ENCODE measurements around the gene LAMB4.

The LAMB4 gene

DNA sequence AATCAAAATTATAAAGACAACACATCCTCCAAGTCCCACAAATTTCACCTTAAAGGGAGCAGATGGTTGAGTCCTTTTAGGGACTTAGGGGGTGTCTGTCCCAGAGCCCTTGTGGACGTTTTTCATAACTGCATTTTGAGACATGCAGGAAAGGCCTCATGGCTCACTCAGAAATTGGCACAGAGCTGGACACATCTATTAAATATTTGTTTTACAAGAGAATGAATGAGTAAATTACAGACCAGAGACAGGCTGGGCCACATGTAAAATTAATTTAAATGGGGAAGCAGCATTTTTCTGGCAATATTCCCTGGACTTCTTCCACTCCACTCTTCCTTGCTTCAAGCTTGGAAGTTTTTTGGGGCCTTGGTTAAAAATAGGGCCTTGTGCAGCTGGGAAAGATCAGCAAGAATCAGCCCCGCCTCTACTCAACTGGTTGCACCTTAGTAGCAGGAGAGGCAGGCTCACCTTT is 147.2 kb downstream of the LAMB4 start:
- no peak for DNase-seq
- Histone ChIP-seq H3K27ac (no peak overlapping the region), H3K9me3 (no peaks in the 10 kb centered on the region), H3K27me3 (no peaks in the 10 kb centered on the region), H3K36me3 (peaks cover 0 to 30% (median 8%) of the 10 kb centered on the region in 3 donors), H3K4me1 (no peaks in the 10 kb centered on the region), H3K4me3 (no peak overlapping the region)
- TF ChIP-seq, protein P1, sequence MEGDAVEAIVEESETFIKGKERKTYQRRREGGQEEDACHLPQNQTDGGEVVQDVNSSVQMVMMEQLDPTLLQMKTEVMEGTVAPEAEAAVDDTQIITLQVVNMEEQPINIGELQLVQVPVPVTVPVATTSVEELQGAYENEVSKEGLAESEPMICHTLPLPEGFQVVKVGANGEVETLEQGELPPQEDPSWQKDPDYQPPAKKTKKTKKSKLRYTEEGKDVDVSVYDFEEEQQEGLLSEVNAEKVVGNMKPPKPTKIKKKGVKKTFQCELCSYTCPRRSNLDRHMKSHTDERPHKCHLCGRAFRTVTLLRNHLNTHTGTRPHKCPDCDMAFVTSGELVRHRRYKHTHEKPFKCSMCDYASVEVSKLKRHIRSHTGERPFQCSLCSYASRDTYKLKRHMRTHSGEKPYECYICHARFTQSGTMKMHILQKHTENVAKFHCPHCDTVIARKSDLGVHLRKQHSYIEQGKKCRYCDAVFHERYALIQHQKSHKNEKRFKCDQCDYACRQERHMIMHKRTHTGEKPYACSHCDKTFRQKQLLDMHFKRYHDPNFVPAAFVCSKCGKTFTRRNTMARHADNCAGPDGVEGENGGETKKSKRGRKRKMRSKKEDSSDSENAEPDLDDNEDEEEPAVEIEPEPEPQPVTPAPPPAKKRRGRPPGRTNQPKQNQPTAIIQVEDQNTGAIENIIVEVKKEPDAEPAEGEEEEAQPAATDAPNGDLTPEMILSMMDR (IDR thresholded peaks at IDR 0.05): no peak
- intact Hi-C loops (cut with DNase I; ENCODE audit: low total_unique reads): no loop called here

DNA sequence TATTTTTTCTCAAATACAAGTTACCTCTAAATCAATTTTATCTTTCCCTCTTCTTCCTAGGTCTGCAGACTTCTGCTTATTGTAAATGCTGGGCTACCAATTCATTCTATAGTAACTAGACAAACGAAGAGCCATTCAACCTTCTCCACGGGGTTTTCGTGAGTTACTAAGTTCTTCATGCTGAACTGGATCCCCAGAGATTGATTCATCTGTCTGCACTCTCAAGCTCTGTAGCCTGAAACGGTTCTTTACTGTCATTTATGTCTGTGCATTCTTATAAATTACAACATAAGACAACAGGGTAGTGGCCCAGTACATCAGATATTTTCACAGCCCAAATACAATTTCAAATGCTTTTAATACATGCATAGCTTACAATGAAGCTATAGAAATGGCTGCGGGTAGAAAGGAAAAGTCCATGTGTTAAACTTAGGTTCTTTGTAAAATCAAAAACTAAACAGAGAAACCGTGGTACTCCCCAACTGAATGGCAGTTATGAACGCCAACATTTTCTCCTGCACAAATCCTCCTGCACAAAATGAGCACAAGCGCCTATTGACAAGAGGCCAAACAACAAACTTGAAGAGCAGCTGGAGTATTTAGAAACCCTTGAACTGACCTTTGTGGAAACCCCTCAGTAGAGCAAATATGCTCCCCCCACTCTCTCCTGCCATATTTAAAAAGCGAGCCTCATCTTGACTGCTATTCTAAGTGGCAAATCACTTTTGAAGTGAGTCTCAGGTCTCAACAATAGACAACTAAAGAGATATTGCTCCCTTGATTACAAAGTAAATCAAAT is 147.9 kb downstream of the LAMB4 start:
- intact Hi-C loops (cut with DNase I; ENCODE audit: low total_unique reads): no loop called here
- no peaks in the 10 kb centered on the region for H3K9me3 ChIP-seq
- H3K4me3 ChIP-seq: no peak overlapping the region
- no peaks in the 10 kb centered on the region for H3K27me3 ChIP-seq
- no peak for DNase-seq
- H3K4me1 ChIP-seq: no peaks in the 10 kb centered on the region
- TF ChIP-seq, protein P1 (IDR thresholded peaks at IDR 0.05): no peak
- no peak overlapping the region for H3K27ac ChIP-seq
- H3K36me3 ChIP-seq: peaks cover 0 to 27% (median 12%) of the 10 kb centered on the region in 3 donors

DNA sequence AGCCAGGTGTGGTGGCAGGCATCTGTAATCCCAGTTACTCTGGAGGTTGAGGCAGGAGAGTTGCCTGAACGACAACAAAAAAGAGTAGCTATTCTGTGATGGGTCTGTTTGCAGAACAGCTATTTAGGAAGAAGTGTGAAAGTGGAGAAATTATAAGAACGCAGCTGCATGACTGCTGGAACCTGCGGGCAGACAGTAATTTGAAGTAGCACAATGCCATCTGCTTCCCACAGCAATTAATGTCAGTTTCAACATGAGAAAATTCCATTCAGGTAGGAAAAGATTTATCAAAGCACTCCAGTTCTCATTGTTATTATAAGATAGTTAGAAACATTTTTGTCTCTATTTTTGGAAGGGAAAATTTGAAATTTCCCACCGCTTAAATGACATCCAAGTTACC is 148.7 kb downstream of the LAMB4 start:
- Histone ChIP-seq H3K4me1 (no peaks in the 10 kb centered on the region), H3K36me3 (peaks cover 0 to 25% (median 12%) of the 10 kb centered on the region in 3 donors), H3K4me3 (no peak overlapping the region), H3K9me3 (no peaks in the 10 kb centered on the region), H3K27ac (no peak overlapping the region), H3K27me3 (no peaks in the 10 kb centered on the region)
- intact Hi-C loops (cut with DNase I; ENCODE audit: low total_unique reads): no loop called here
- no peak for DNase-seq
- TF ChIP-seq, protein P1 (IDR thresholded peaks at IDR 0.05): no peak

DNA sequence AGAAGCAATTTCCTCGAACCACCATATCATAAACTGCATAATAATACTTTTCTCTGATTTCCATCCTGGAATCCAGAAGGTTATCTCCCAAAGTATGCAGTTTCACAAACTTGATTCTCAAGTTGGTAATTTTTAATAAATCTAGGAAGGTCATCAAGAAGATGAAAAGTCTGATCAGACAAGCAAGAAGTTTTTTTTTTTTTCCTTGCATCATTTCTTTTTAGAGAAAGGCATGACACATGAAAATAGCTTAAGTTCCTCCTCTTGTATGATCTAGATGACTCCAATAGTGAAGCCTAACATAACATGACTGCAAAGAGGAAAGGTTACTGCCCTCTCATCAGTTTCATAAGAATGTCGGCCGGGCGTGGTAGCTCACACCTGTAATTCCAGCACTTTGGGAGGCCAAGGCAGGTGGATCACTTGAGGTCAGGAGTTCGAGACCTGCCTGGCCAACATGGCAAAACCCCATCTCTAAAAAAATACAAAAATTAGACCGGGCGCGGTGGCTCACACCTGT is 149.4 kb downstream of the LAMB4 start:
- TF ChIP-seq, protein P1 (IDR thresholded peaks at IDR 0.05): no peak
- no peak overlapping the region for H3K27ac ChIP-seq
- peaks cover 0 to 27% (median 12%) of the 10 kb centered on the region in 3 donors for H3K36me3 ChIP-seq

DNA sequence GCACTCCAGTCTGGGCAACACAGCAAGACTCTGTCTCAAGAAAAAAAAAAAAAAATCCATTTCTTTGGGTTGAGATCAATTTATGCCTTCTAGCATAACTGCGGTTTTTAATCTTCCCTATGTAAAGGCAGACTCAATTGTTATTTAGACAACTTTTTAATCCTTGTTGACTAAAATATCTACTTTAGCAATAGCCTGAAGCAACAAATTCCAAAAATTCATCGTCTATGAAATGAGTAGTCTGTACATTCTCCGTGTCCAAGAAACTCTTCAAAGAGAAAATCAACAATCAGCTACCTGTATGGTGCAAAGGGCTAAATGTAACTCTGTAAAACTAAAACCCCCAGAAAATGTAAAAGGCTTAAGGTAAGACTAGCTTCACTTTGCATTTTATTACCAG is 150.0 kb downstream of the LAMB4 start:
- DNase-seq: no peak
- Histone ChIP-seq H3K27me3 (no peaks in the 10 kb centered on the region), H3K9me3 (no peaks in the 10 kb centered on the region), H3K4me1 (no peaks in the 10 kb centered on the region), H3K4me3 (no peak overlapping the region), H3K36me3 (peaks cover 0 to 32% (median 12%) of the 10 kb centered on the region in 3 donors), H3K27ac (no peak overlapping the region)
- intact Hi-C loops (cut with DNase I; ENCODE audit: low total_unique reads): no loop called here
- TF ChIP-seq, protein P1 (IDR thresholded peaks at IDR 0.05): no peak

More for the DNA sequence above, 149.4 kb downstream of the LAMB4 start:
- no peak overlapping the region for H3K4me3 ChIP-seq
- no peak for DNase-seq
- H3K4me1 ChIP-seq: no peaks in the 10 kb centered on the region
- no peaks in the 10 kb centered on the region for H3K27me3 ChIP-seq
- intact Hi-C loops (cut with DNase I; ENCODE audit: low total_unique reads): no loop called here
- H3K9me3 ChIP-seq: no peaks in the 10 kb centered on the region
